Calu3 (cell line): ENCODE data around the gene CCDC178. TPM values are rescaled to one million over a fixed set of nuclear protein-coding genes. Genes with fewer than 3 reads are reported as not detected.
A peak's percentile ranks its signal among the peaks of the same experiment; 100 is the strongest.

Experiments used
- BruUV-seq: library from RNA; stranded (reverse); fragments of 400-500 nt; replicated peaks from 2 replicates; lab custom pipeline; 2021; lab: Mats Ljungman, UMichigan
- CTCF ChIA-PET: fragments of 300-600 bp; sonication (Branson Sonifier 250); formaldehyde crosslinking; loops from one replicate; lab custom pipeline; 2022; ENCODE audit warnings: antibody characterized with exemption; lab: Charles Lee
- DNase-seq: peaks from one replicate; pipeline ENCODE4 v3.0.0; 2022
- H3K27ac Mint-ChIP-seq: one replicate; pipeline ENCODE4 v1.8.0; 2022; ENCODE audit warnings: mixed read lengths; ENCODE audit not compliant: unreplicated experiment
- H3K27me3 Mint-ChIP-seq: one replicate; pipeline ENCODE4 v1.8.0; 2022; ENCODE audit warnings: mixed read lengths; ENCODE audit not compliant: unreplicated experiment
- H3K36me3 Mint-ChIP-seq: one replicate; pipeline ENCODE4 v1.8.0; 2022; ENCODE audit warnings: mild to moderate bottlenecking, moderate library complexity, mixed read lengths; ENCODE audit not compliant: insufficient read depth, unreplicated experiment
- H3K4me1 Mint-ChIP-seq: one replicate; pipeline ENCODE4 v1.8.0; 2022; ENCODE audit warnings: mild to moderate bottlenecking, low read depth, mixed read lengths; ENCODE audit not compliant: unreplicated experiment
- H3K4me3 Mint-ChIP-seq: one replicate; pipeline ENCODE4 v1.8.0; 2022; ENCODE audit warnings: mild to moderate bottlenecking, low read depth, moderate library complexity, mixed read lengths; ENCODE audit not compliant: unreplicated experiment
- H3K9me3 Mint-ChIP-seq: one replicate; pipeline ENCODE4 v1.8.0; 2022; ENCODE audit warnings: low read depth, mixed read lengths; ENCODE audit not compliant: unreplicated experiment
- CTCF ChIP-seq: fragments of 200-600 bp; IDR thresholded peaks from one replicate; pipeline ENCODE4 v1.8.0; 2022; ENCODE audit warnings: antibody characterized with exemption; ENCODE audit not compliant: unreplicated experiment
- intact Hi-C: fragments of 100-400 bp; cut with micrococcal nuclease; formaldehyde crosslinking; loops from one replicate; pipeline ENCODE4 v1.10.0; 2022; ENCODE audit not compliant: unreplicated experiment
- total RNA-seq: library from RNA; stranded (reverse); gene quantifications from 2 replicates; pipeline ENCODE4 v1.2.3, GENCODE V29; 2022

The CCDC178 gene
- total RNA-seq, 1 experiment from 2014 or later, result not detected

- Mint-ChIP-seq H3K4me1 (no peaks in the 10 kb centered on the region), H3K27me3 (no peaks in the 10 kb centered on the region), H3K4me3 (no peak overlapping the region), H3K27ac (no peak overlapping the region), H3K36me3 (no peaks in the 10 kb centered on the region), H3K9me3 (no peaks in the 10 kb centered on the region)
- intact Hi-C loops, result no loop called here
- no TSS peak for BruUV-seq
- no peak for DNase-seq
- TF ChIP-seq CTCF, result no peak
- CTCF ChIA-PET, result interaction anchor here (0.6 kb wide), 1 partner anchor 1333 kb away, joined by 3 read pairs; no protein-coding TSS in a partner anchor
These were observed 366.4 kb downstream of the CCDC178 start for GRCh38 chr18:33074125-33074524.

GRCh38 chr18:33062834-33063364 is 377.6 kb downstream of the CCDC178 start:
- Mint-ChIP-seq H3K36me3 (no peaks in the 10 kb centered on the region), H3K27me3 (no peaks in the 10 kb centered on the region), H3K9me3 (no peaks in the 10 kb centered on the region), H3K4me1 (no peaks in the 10 kb centered on the region), H3K4me3 (no peak overlapping the region), H3K27ac (no peak overlapping the region)
- DNase-seq, result no peak
- intact Hi-C loops, result no loop called here
- no peak for TF ChIP-seq CTCF
- CTCF ChIA-PET, result no interaction called here
- BruUV-seq, result no TSS peak

- CTCF ChIA-PET, result no interaction called here
- Mint-ChIP-seq H3K27me3 (no peaks in the 10 kb centered on the region), H3K4me1 (no peaks in the 10 kb centered on the region), H3K9me3 (no peaks in the 10 kb centered on the region), H3K4me3 (no peak overlapping the region), H3K36me3 (no peaks in the 10 kb centered on the region), H3K27ac (no peak overlapping the region)
- no peak for DNase-seq
- intact Hi-C loops, result no loop called here
- no peak for TF ChIP-seq CTCF
- BruUV-seq, result no TSS peak
These were observed 387.6 kb downstream of the CCDC178 start for GRCh38 chr18:33052886-33053285.

- intact Hi-C loops, result no loop called here
- H3K27ac Mint-ChIP-seq, result no peak overlapping the region
- no peaks in the 10 kb centered on the region for H3K9me3 Mint-ChIP-seq
- CTCF ChIA-PET, result no interaction called here
- DNase-seq, result peak; percentile 45
- H3K4me1 Mint-ChIP-seq, result no peaks in the 10 kb centered on the region
- no peaks in the 10 kb centered on the region for H3K27me3 Mint-ChIP-seq
- no peaks in the 10 kb centered on the region for H3K36me3 Mint-ChIP-seq
- BruUV-seq, result no TSS peak
- H3K4me3 Mint-ChIP-seq, result no peak overlapping the region
- TF ChIP-seq CTCF, result no peak
These were observed 389.1 kb downstream of the CCDC178 start for GRCh38 chr18:33051407-33051806.
